ENCODE results near the gene NTM. TPM values are rescaled to one million over a fixed set of nuclear protein-coding genes. Genes with fewer than 3 reads are reported as not detected.

NTM gene
- total and polyA plus RNA-seq, 2 donors (not counting 1 experiment from before 2014, with no cell fraction given): 12.3 to 28.6 TPM

- H3K9ac ChIP-seq (ENCODE audit: insufficient read depth, low read length): no peak overlapping the region
- no peak overlapping the region for H3K4me3 ChIP-seq (replicated peaks in 1 of 4; ENCODE audit: control extremely low read depth in 1 of 4, insufficient read depth in 1 of 4, low read depth in 3 of 4, low read length in 4 of 4)
- H3K27ac ChIP-seq (ENCODE audit: insufficient read depth, low read length): no peak overlapping the region
- H3K9me3 ChIP-seq (ENCODE audit: control insufficient read depth, insufficient read depth, low read depth, low read length): no peaks in the 10 kb centered on the region
- no peaks in the 10 kb centered on the region for H3K4me1 ChIP-seq (ENCODE audit: control insufficient read depth, extremely low read depth, insufficient read depth, low read length)
- H4K20me1 ChIP-seq (ENCODE audit: control insufficient read depth, extremely low read depth, insufficient read depth, low read length): no peaks in the 10 kb centered on the region
- no peak for DNase-seq (ENCODE audit: low read depth in 2 of 2)
- no peaks in the 10 kb centered on the region for H3K79me2 ChIP-seq (ENCODE audit: control insufficient read depth, insufficient read depth, low read length)
- no peaks in the 10 kb centered on the region for H3K36me3 ChIP-seq (ENCODE audit: control insufficient read depth, insufficient read depth, low read length)
- TF ChIP-seq EZH2 (IDR thresholded peaks at IDR 0.05; ENCODE audit: low read length, missing control alignments) (no peak), CTCF (conservative IDR thresholded peaks at IDR 0.05 in 1 of 2, IDR thresholded peaks at IDR 0.05 in 1 of 2; ENCODE audit: low read depth in 1 of 2, low read length in 2 of 2) (no peak)
- H2AFZ ChIP-seq (ENCODE audit: low read length): no peak overlapping the region
- no peaks in the 10 kb centered on the region for H3K27me3 ChIP-seq (ENCODE audit: control insufficient read depth, insufficient read depth, low read length)
- H3K4me2 ChIP-seq (ENCODE audit: extremely low read depth, insufficient read depth, low read length): no peak overlapping the region
Measured at GRCh38 chr11:131865860-131866259, 495.4 kb downstream of the NTM start.

GRCh38 chr11:131866535-131867400 lies 496.4 kb downstream of the NTM start:
- Histone ChIP-seq H3K9me3 (ENCODE audit: control insufficient read depth, insufficient read depth, low read depth, low read length) (no peaks in the 10 kb centered on the region), H3K27ac (ENCODE audit: insufficient read depth, low read length) (no peak overlapping the region), H3K4me2 (ENCODE audit: extremely low read depth, insufficient read depth, low read length) (no peak overlapping the region), H3K79me2 (ENCODE audit: control insufficient read depth, insufficient read depth, low read length) (no peaks in the 10 kb centered on the region), H2AFZ (ENCODE audit: low read length) (no peak overlapping the region), H4K20me1 (ENCODE audit: control insufficient read depth, extremely low read depth, insufficient read depth, low read length) (no peaks in the 10 kb centered on the region), H3K27me3 (ENCODE audit: control insufficient read depth, insufficient read depth, low read length) (no peaks in the 10 kb centered on the region), H3K4me3 (replicated peaks in 1 of 4; ENCODE audit: control extremely low read depth in 1 of 4, insufficient read depth in 1 of 4, low read depth in 3 of 4, low read length in 4 of 4) (no peak overlapping the region), H3K9ac (ENCODE audit: insufficient read depth, low read length) (no peak overlapping the region), H3K4me1 (ENCODE audit: control insufficient read depth, extremely low read depth, insufficient read depth, low read length) (no peaks in the 10 kb centered on the region), H3K36me3 (ENCODE audit: control insufficient read depth, insufficient read depth, low read length) (no peaks in the 10 kb centered on the region)
- TF ChIP-seq CTCF (conservative IDR thresholded peaks at IDR 0.05 in 1 of 2, IDR thresholded peaks at IDR 0.05 in 1 of 2; ENCODE audit: low read depth in 1 of 2, low read length in 2 of 2): peak; percentile 7 to 18
- no peak for TF ChIP-seq EZH2 (IDR thresholded peaks at IDR 0.05; ENCODE audit: low read length, missing control alignments)
- DNase-seq (ENCODE audit: low read depth in 2 of 2): no peak

DNA sequence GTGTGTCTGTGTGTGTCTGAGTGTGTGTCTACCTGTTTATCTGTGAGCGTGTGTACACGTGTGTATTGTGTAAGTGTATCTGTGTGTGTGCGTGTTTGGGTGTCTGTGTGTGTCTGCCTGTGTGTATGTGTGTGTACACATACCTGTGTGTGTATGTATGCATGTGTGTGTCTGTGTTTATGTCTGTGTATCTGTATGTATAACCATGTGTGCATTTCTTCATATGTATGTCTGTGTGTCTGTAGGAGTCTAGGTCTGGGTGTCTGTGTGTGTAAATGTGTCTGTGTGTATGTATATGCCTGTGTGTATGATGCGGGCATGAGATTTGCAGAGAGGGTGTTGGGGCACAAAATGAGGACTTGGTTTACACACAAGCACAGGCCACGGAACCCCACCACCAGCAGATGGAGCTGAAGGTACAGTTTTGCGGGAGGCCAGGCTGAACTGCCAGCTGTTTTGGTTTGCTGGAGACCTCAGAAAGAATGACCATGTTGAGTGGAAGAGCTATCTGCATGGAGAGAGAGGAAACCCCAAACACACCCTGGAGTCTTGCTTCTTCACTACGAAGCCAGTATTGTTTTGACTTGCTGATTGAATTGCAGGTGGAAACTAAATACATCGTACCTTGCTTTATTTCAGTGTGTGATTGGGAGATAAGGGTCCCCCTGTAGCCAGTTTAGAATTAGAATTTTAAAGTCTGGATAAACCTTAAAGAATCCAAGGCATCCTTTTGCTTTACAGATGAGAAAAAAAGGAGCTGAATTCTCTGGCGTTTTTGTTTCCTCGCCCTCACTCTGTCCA lies 497.2 kb downstream of the NTM start:
- Histone ChIP-seq H3K27me3 (ENCODE audit: control insufficient read depth, insufficient read depth, low read length) (no peaks in the 10 kb centered on the region), H3K9me3 (ENCODE audit: control insufficient read depth, insufficient read depth, low read depth, low read length) (no peaks in the 10 kb centered on the region), H3K4me1 (ENCODE audit: control insufficient read depth, extremely low read depth, insufficient read depth, low read length) (no peaks in the 10 kb centered on the region), H3K9ac (ENCODE audit: insufficient read depth, low read length) (no peak overlapping the region), H3K4me3 (replicated peaks in 1 of 4; ENCODE audit: control extremely low read depth in 1 of 4, insufficient read depth in 1 of 4, low read depth in 3 of 4, low read length in 4 of 4) (no peak overlapping the region), H3K27ac (ENCODE audit: insufficient read depth, low read length) (no peak overlapping the region), H3K36me3 (ENCODE audit: control insufficient read depth, insufficient read depth, low read length) (no peaks in the 10 kb centered on the region), H3K4me2 (ENCODE audit: extremely low read depth, insufficient read depth, low read length) (no peak overlapping the region), H4K20me1 (ENCODE audit: control insufficient read depth, extremely low read depth, insufficient read depth, low read length) (no peaks in the 10 kb centered on the region), H3K79me2 (ENCODE audit: control insufficient read depth, insufficient read depth, low read length) (no peaks in the 10 kb centered on the region), H2AFZ (ENCODE audit: low read length) (no peak overlapping the region)
- peak; percentile 77 to 88 for DNase-seq (ENCODE audit: low read depth in 2 of 2)
- TF ChIP-seq EZH2 (IDR thresholded peaks at IDR 0.05; ENCODE audit: low read length, missing control alignments) (no peak), CTCF (conservative IDR thresholded peaks at IDR 0.05 in 1 of 2, IDR thresholded peaks at IDR 0.05 in 1 of 2; ENCODE audit: low read depth in 1 of 2, low read length in 2 of 2) (peak; percentile 98)
